WERI-Rb-1 (cell line): Measurements from ENCODE around the gene COL16A1.
A peak's percentile ranks its signal among the peaks of the same experiment; 100 is the strongest.

ENCODE experiments used
- DNase-seq: peaks from one replicate; pipeline ENCODE4 v3.0.0-alpha.2; 2020
- H3K27ac ChIP-seq: fragments of 250-450 bp; sonication (Bioruptor Pico); 2 replicates; pipeline ENCODE4 v1.5.1; 2020; ENCODE audit warnings: mild to moderate bottlenecking, moderate library complexity
- H3K27me3 ChIP-seq: fragments of 250-450 bp; sonication (Bioruptor Pico); 2 replicates; pipeline ENCODE4 v1.5.1; 2021; ENCODE audit warnings: mild to moderate bottlenecking, low read depth, moderate library complexity; ENCODE audit not compliant: insufficient read depth, severe bottlenecking
- H3K36me3 ChIP-seq: fragments of 250-450 bp; sonication (Bioruptor Pico); 2 replicates; pipeline ENCODE4 v1.5.1; 2020; ENCODE audit warnings: mild to moderate bottlenecking, moderate library complexity
- H3K4me3 ChIP-seq: 2 replicates; pipeline ENCODE4 v1.5.1; 2011; ENCODE audit warnings: low read depth, mild to moderate bottlenecking, control low read depth, low read length
- H3K9me3 ChIP-seq: fragments of 250-450 bp; sonication (Bioruptor Pico); 2 replicates; pipeline ENCODE4 v1.5.1; 2021; ENCODE audit warnings: mild to moderate bottlenecking, moderate library complexity; ENCODE audit not compliant: severe bottlenecking
- TF ChIP-seq, protein P1 (sequence below): IDR thresholded peaks from 2 replicates; pipeline ENCODE4 v1.5.1; 2011; ENCODE audit warnings: low read depth, mild to moderate bottlenecking, control low read depth, inconsistent platforms, low read length

Gene COL16A1

DNA sequence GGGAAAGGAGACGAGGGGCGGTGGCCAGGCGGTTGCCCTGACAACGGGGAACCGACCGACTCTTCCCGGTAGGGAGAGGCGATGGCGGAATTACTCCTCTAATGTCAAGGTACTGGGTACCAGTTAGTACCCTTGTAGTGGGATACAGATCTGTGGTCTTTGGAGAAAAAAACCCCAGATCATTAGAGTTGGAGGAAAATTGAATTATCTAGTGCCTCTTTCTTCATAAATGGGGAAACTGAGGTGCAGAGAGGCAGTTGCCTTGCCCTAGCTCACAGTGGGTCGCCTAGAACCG, 58.6 kb downstream of the COL16A1 start:
- TF ChIP-seq, protein P1, sequence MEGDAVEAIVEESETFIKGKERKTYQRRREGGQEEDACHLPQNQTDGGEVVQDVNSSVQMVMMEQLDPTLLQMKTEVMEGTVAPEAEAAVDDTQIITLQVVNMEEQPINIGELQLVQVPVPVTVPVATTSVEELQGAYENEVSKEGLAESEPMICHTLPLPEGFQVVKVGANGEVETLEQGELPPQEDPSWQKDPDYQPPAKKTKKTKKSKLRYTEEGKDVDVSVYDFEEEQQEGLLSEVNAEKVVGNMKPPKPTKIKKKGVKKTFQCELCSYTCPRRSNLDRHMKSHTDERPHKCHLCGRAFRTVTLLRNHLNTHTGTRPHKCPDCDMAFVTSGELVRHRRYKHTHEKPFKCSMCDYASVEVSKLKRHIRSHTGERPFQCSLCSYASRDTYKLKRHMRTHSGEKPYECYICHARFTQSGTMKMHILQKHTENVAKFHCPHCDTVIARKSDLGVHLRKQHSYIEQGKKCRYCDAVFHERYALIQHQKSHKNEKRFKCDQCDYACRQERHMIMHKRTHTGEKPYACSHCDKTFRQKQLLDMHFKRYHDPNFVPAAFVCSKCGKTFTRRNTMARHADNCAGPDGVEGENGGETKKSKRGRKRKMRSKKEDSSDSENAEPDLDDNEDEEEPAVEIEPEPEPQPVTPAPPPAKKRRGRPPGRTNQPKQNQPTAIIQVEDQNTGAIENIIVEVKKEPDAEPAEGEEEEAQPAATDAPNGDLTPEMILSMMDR, result no peak

DNA sequence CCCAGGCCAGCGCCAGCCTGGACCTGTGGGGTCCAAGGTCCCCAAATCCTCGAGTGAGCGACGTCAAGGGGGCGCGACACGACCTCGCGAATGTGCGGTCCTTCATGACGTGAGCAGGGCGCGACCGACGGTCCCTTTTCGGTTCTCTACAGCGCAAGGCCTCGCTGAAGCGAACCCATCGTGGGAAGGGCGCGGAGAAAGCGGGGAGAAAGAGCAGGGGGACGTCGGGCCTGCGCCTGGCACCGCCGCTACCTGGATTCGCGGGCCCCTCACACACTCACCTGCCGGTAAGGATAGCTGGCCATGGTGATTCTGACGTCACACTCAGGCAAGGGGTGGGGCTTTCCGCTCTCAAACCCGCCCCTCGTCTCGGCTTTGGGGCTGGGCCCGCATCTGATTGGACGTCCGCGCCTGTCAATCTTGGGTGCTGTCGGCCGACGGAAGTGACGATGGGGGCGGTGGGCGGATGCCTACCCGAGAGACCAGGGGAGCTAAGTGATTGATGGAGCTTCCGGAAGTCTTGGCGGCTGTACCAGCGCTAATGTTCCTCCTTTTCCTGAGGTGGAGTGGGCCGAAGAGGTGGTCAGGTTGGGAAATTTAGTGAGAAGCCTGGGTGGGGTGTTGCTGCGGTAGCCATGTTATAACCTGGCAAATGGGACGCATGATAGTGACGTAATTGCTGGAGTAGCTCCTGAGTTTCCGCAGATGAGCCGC, 59.1 kb downstream of the COL16A1 start, which contains the start of gene PEF1:
PEF1 (minus strand) TSS at position 317 of the 714 bp plus-strand sequence; CDS start at position 305, 12 bp downstream.
- peak within 1 kb of the TSS; percentile 99 for H3K27ac ChIP-seq

More for the DNA sequence above, 58.6 kb downstream of the COL16A1 start:
- DNase-seq, result no peak
- no peaks in the 10 kb centered on the region for H3K27me3 ChIP-seq
- peak overlapping the region; percentile 99 for H3K27ac ChIP-seq
- peaks cover 3% of the 10 kb centered on the region; the same call in 1 of the 2 replicates for H3K36me3 ChIP-seq
- no peaks in the 10 kb centered on the region for H3K9me3 ChIP-seq
- peak overlapping the region; percentile 85 for H3K4me3 ChIP-seq

DNA sequence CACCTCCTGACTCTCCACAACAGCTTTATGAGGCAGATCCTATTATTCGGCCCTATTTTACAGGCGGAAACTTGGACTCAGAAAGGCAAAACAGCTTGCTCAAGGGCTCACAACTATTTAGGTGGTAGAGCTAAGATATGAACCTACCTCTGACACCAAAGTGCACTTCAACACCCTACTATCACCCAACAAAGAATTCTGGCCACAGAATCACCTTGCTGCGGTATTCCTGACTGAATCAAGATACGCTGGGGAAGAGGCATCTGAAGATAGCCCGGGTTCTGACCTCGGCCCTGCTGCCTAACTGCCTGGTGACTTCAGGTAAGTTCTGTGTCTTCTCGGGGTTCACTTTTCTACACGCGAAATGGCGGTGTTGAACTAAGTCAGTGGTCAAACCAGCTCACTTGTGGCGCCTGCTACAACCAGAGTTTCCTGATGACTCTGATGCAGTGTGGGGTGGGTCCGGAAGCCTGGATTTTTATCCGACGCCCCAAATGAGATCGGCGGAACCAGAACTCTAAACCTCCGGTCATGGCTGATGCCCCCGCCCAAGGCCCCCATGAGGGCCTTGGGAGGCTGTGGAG, 59.7 kb downstream of the COL16A1 start:
- H3K9me3 ChIP-seq, result no peaks in the 10 kb centered on the region
- TF ChIP-seq, protein P1, result no peak
- peak overlapping the region; percentile 85 for H3K4me3 ChIP-seq
- no peak for DNase-seq
- H3K36me3 ChIP-seq, result peaks cover 3% of the 10 kb centered on the region; the same call in 1 of the 2 replicates
- H3K27ac ChIP-seq, result peak overlapping the region; percentile 99
- no peaks in the 10 kb centered on the region for H3K27me3 ChIP-seq

More for the DNA sequence above, 59.1 kb downstream of the COL16A1 start, which contains the start of gene PEF1:
- no peaks in the 10 kb centered on the region for H3K27me3 ChIP-seq
- H3K9me3 ChIP-seq, result no peaks in the 10 kb centered on the region
- H3K4me3 ChIP-seq, result peak within 1 kb of the TSS; percentile 85
- peak; percentile 98 for DNase-seq
- peaks cover 3% of the 10 kb centered on the region; the same call in 1 of the 2 replicates for H3K36me3 ChIP-seq
- TF ChIP-seq, protein P1, result no peak

DNA sequence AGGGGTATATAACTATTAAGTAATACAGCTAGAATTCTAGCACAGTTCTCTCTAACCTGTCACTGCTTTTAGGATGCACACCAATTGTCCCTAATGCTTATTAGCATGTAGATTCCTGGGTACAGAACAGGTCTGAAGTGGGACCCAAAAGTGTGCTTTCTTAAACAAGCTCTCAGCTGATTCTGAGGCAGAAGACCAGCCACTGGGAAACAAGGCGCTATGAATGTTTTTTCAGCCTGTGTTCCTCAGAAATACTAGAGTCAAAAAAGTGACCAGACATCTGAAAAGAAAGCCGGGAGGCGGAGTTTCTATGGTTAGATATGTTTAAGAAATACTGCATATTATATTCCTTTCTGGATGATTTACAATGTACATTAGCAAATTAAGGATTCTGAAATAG, 60.9 kb downstream of the COL16A1 start:
- no peaks in the 10 kb centered on the region for H3K9me3 ChIP-seq
- peaks cover 3% of the 10 kb centered on the region; the same call in 1 of the 2 replicates for H3K36me3 ChIP-seq
- no peak for DNase-seq
- H3K4me3 ChIP-seq, result no peak overlapping the region
- TF ChIP-seq, protein P1, result no peak
- H3K27me3 ChIP-seq, result no peaks in the 10 kb centered on the region
- no peak overlapping the region for H3K27ac ChIP-seq

DNA sequence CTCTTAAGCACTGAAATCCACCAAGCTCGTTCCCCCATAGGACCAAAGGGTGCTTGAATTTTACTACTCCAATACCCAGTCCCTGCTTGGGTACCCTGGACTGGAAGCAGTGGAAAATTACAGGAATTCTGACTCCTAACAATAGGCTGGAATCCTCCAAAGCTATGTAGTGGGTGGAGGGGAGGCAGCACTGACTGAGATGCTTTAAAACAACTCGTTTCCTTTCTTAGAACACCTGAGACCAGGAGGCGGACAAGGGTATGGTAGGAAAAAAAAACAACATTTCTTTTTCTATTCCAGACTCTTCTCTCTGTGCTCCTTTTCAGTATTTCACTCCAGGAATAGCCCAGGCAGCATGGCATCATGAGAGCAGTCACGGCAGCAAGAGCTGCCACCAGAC, 61.5 kb downstream of the COL16A1 start:
- no peak overlapping the region for H3K4me3 ChIP-seq
- no peaks in the 10 kb centered on the region for H3K9me3 ChIP-seq
- peaks cover 3% of the 10 kb centered on the region; the same call in 1 of the 2 replicates for H3K36me3 ChIP-seq
- H3K27ac ChIP-seq, result no peak overlapping the region
- TF ChIP-seq, protein P1, result no peak
- DNase-seq, result no peak
- H3K27me3 ChIP-seq, result no peaks in the 10 kb centered on the region
